ENCODE measurements around the gene STXBP2. TPM values are rescaled to one million over a fixed set of nuclear protein-coding genes. Genes with fewer than 3 reads are reported as not detected.

Gene STXBP2
- total RNA-seq = 0.94 and 16.7 TPM in 2 replicates

DNA sequence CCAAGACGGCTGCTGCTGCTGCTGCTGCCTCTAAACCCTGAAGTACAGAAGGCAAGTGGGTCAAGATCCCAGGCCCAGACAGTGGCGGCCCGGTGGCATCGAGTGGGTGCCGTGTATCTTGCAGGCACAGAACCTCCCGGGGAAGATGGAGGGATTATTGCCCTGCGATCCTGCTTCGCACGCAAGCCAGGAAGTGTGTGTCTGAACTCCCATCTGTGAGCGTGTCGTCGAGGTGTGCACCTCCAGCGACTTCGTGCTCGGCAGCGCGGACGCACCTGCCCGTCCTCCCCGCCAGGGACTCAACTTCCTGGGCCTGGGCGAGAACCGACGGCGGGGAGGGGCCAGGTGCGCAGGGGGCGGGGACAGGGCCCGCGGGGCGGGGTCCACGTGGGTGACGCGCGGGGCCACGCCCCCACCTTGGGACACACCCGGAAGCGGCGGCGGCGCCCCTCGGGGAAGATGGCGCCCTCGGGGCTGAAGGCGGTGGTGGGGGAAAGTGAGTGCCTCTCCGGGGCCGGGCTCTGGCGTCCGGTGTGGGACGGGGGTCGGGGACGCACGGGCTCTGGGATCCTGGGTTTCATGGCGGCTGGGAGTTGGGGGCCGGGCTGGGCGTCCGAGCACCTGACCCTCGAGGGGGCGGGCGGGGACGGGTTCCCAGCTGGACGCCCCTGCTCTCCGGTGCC lies at the start of gene STXBP2:
Gene STXBP2 (plus strand): TSS at position 420 of the 683 bp plus-strand sequence. CDS start 40 bp downstream, at position 460.

DNA sequence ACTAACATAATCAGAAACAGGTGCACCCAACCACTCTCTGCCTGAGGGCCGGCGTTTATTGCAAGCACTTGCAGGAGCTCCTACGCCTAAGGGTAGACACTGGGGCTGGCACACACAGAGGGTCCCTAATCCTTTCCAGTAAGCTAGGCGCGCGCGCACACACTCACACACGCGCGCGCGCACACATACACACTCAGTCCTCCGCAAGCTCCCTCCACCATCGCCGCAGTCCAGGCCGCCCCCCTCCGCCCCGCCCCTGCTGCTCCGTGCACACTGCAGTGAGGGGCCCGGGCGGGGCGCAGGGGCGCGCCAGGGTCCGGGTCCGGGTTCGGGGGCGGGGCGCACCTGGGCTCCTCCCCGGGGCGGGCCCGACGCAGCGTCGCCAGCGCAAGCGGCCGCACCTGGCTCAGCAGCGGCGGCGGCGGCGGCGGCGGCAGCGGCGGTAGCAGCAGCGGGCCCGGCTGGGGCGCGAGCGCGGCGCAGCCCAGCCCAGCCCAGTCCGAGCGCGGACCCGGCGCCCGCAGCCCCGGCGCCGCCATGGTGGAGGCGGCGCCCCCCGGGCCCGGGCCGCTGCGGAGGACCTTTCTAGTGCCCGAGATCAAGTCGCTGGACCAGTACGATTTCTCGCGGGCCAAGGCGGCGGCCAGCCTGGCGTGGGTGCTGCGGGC lies 41.3 kb upstream of the STXBP2 start, which contains the start of gene CAMSAP3:
Gene CAMSAP3 (plus strand): TSS at position 398 of the 668 bp plus-strand sequence. CDS start 140 bp downstream, at position 538.

DNA sequence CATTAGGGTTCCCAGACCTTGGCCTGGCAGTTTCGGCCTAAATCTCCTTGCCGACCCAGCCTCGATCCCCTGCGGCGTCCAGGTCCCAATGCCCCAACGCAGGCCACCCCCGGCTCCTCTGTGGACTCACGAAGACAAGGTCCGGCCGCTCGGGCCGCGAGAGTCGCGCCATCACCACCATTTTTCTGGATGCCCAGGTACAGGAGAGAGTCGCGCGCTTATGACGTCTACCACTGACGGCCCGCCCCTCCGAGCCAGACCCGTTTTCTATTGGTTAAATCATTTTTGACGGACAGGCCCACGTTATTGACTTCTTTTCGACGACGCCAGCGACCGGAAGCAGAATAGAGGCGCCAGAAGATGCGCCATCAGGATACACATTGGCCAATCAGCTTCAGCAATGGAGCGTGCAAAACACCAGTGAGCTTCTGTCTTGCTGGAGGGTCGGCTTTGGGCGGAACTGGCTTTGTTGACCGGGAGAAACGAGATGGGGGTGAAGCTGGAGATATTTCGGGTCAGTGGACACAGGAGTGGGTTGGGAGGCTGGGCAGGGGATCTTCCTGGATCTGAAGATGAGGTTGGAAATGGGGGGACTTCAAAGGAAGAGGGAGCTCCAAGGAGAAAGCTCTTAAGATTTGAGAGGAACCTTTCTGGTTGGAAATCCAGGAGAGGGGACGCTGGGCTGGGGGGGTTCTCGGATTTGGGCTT lies 7.4 kb upstream of the STXBP2 start, which contains the start of the genes PET100 and XAB2:
Gene PET100 (plus strand): TSS at position 447 of the 708 bp plus-strand sequence. CDS start 41 bp downstream, at position 488.
Gene XAB2 (minus strand): TSS at position 199 of the 708 bp plus-strand sequence. CDS start 18 bp downstream, at position 181.

DNA sequence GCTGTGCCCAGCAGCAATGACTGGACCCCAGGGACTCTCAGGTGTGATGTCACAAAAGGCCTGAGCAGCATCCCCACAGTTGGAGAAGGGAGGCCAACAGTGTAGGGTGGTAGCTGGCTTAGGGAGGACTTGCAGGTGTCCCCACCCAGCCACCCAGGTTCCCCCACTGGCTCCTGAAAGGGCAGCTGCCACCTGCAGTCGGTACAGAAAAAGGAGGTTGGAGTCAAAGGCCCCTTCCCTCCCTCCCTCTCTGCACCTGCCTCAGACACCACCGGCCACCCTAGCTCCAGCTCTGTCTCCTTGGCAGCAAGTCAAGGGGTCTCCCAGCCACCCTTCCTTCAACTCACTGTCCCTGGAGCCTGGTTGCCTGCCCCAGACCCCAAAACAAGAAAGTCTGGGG lies 3.2 kb upstream of the STXBP2 start, which contains the start of gene PCP2:
Gene PCP2 (minus strand): TSS at position 22 of the 400 bp plus-strand sequence. CDS start 262 bp downstream, outside the sequence.

DNA sequence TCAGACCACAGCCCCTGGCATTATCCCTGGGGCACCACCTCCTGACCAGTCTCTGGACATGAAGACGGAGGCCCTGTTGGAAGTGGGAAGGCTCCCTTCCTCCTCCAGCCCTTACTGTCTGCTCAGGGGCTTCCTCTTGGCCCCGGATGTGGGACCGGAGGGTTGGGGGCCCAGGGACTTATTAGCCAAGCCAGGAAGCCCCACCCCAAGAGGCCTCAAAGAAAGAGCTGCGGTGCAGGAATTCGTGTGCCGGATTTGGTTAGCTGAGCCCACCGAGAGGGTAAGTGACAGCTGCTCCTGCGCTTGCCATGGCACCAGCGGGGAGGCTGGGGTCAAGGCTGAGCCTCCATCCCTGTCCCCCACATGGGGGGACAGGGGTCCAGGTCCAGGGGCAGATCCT lies 31.9 kb downstream of the STXBP2 start, which contains the start of gene RETN:
Gene RETN (plus strand): TSS at position 208 of the 400 bp plus-strand sequence. CDS start 278 bp downstream, outside the sequence.

DNA sequence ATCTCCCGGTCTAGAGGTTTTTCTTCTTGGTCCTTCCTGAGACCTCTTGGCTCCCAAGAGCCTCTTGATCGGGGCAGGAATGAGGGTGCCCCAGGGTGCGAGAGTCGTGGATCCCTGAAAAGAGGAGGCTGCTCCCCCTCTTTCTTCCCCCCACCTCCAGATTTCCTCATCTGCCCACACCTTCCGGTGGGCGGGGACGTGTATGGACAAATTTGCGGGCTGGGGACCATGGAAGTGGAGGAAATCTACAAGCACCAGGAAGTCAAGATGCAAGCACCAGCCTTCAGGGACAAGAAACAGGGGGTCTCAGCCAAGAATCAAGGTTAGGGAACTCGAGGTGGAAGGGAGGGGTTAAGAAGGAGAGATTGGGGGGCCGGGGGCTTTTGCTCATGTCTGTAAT lies 39.9 kb downstream of the STXBP2 start, which contains the start of gene MCEMP1:
Gene MCEMP1 (plus strand): TSS at position 237 of the 400 bp plus-strand sequence. CDS start 31 bp downstream, at position 268.

DNA sequence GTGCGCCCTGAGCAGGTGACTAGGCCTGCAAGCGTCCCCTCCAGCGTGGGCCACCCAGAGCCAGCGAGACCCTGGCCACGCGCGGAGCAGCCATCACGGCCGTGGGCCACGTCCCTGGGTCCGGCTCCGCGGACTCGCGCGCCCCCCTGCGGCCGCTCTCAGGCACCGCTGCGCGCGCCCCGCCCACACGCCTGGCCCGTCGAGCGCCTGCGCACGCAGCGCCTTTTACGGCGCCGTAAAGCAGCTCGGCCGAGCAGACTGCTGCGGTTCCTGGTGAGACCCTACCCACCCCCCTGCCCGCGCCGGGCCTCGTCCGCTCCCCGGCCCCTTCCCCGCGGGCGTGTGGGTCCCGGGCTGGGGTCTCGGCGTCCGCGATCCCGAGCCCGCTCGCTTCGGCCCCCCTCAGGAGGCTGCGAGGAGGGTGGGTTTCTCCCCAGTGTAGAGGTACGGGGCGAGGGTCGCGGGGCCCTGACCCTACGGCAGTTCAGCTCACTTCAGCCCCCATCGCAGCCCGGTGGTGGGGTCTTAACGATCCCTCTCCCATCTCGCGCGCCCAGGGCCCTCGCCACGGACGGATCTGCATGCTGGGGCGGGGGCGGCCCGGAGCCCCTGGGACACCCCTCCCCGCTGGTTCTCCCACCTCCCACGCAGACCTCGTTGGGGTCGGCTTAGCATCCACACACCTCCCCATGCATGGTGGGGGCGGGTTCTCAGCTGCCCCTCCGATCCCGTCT lies 43.9 kb downstream of the STXBP2 start, which contains the start of gene TRAPPC5:
Gene TRAPPC5 (plus strand): TSS at position 228 of the 734 bp plus-strand sequence. CDS start 1,421 bp downstream, outside the sequence.

Other genes starting within 250 kb of the STXBP2 start
- gene PEX11G, start 148.1 kb upstream of the STXBP2 start, total RNA-seq = 2.4 and 4.7 TPM in 2 replicates
- 9.1 and 9.5 TPM in 2 replicates for gene ZNF358, start 121.0 kb upstream of the STXBP2 start, total RNA-seq
- gene MCOLN1, start 114.5 kb upstream of the STXBP2 start, total RNA-seq = 5.2 and 9.4 TPM in 2 replicates
- 61.3 and 67.9 TPM in 2 replicates for gene PNPLA6, start 101.4 kb upstream of the STXBP2 start, total RNA-seq
- not detected in 2 replicates for gene CAMSAP3, start 41.2 kb upstream of the STXBP2 start, total RNA-seq
- gene XAB2, start 7.6 kb upstream of the STXBP2 start, total RNA-seq = 28.1 and 37.0 TPM in 2 replicates
- 43.5 and 58.2 TPM in 2 replicates for gene PET100, start 7.3 kb upstream of the STXBP2 start, total RNA-seq
- gene PCP2, start 3.4 kb upstream of the STXBP2 start, total RNA-seq = not detected in 2 replicates
- not detected in 2 replicates for gene RETN, start 31.9 kb downstream of the STXBP2 start, total RNA-seq
- not detected in 2 replicates for gene MCEMP1, start 40.0 kb downstream of the STXBP2 start, total RNA-seq
- 118 and 218 TPM in 2 replicates for gene TRAPPC5, start 43.7 kb downstream of the STXBP2 start, total RNA-seq
- not detected in 2 replicates for gene FCER2, start 65.0 kb downstream of the STXBP2 start, total RNA-seq
- gene CLEC4G, start 95.0 kb downstream of the STXBP2 start, total RNA-seq = not detected in 2 replicates
- gene CD209, start 110.4 kb downstream of the STXBP2 start, total RNA-seq = not detected in 2 replicates
- not detected in 2 replicates for gene CLEC4M, start 126.1 kb downstream of the STXBP2 start, total RNA-seq
- gene EVI5L, start 193.1 kb downstream of the STXBP2 start, total RNA-seq = 13.4 and 18.3 TPM in 2 replicates
- not detected in 2 replicates for gene PRR36, start 237.3 kb downstream of the STXBP2 start, total RNA-seq